Skin epidermis (tissue), 12 donors: Measurements from ENCODE around the gene ZNF775.
"Not testable (repeated sequence)": the region's sequence is repeated elsewhere in the genome, so short reads cannot be mapped to it uniquely, and the experiment has no call there.

ENCODE experiments used
- H3K27ac ChIP-seq, 21 experiments: fragments of 200-600 bp; sonication (generic) in 11 of 21; one replicate each; pipeline ENCODE4 v1.5.0; 2020; ENCODE audit warnings: mild to moderate bottlenecking in 3 of 21, inconsistent platforms in 2 of 21, moderate library complexity in 2 of 21
- H3K4me3 ChIP-seq, 7 experiments: fragments of 200-600 bp; sonication (generic) in 2 of 7; one replicate each; pipeline ENCODE4 v1.5.0; 2020; ENCODE audit warnings: inconsistent platforms in 2 of 7, mild to moderate bottlenecking in 2 of 7, moderate library complexity in 1 of 7

ZNF775 gene

DNA sequence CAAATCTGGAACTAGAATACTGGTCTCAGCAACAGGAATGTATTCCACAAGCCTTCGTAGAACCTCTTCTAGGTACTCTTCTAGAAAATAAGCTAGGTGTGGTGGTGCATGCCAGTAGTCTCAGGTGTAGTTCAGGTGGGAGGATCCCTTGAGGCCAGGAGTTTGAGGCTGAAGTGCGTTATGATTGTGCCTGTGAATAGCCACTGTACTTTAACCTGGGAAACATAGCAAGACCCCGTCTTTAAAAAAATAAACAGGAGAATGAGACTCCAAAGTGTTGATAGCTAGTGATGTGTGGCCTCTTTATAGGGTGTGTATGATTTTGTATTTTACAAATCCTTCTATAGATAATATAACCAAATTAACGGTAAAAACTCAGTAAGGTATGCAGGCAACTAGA is 1.5 kb upstream of the ZNF775 start:
- Histone ChIP-seq H3K4me3 (no peak overlapping the region), H3K27ac (peak overlapping the region in 14 of 21 experiments; percentile 82 to 98 (median 88))

DNA sequence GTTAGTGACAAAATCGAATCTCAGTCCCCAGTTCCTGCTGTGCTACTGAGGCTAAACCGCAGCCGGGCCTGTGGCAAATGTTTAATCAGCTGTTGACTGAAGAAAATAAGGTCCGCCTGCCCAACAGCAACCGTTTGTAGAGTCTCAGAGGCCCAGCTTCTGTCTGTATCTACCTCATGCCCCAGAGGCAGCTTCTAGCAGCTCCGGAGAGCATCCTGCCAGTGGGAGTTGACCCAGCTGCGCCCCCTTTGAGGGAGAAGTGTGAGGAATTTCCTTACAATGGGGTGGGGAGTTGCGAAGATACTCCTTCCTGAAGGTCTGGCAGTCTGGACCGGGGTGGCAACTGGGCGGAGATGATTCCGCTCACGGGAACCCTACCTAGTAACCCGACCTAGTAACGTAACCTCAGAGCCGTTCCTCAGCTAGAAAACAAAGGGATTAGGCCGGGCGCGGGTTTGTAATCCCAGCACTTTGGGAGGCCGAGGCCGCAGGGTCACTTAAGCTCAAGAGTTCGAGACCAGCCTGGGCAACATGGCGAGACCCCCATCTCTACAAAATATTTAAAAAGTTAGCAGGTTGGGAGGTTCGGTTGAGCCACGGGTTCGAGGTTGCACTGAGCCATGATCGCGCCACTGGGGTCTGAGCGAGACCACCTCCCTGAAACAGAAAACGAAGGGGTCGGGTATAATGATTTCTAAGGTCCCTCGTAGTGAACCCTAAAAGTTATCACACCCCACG is 846 bp upstream of the ZNF775 start:
- H3K4me3 ChIP-seq = peak overlapping the region; percentile 65 to 93 (median 82)
- H3K27ac ChIP-seq = peak overlapping the region; percentile 41 to 98 (median 86)

DNA sequence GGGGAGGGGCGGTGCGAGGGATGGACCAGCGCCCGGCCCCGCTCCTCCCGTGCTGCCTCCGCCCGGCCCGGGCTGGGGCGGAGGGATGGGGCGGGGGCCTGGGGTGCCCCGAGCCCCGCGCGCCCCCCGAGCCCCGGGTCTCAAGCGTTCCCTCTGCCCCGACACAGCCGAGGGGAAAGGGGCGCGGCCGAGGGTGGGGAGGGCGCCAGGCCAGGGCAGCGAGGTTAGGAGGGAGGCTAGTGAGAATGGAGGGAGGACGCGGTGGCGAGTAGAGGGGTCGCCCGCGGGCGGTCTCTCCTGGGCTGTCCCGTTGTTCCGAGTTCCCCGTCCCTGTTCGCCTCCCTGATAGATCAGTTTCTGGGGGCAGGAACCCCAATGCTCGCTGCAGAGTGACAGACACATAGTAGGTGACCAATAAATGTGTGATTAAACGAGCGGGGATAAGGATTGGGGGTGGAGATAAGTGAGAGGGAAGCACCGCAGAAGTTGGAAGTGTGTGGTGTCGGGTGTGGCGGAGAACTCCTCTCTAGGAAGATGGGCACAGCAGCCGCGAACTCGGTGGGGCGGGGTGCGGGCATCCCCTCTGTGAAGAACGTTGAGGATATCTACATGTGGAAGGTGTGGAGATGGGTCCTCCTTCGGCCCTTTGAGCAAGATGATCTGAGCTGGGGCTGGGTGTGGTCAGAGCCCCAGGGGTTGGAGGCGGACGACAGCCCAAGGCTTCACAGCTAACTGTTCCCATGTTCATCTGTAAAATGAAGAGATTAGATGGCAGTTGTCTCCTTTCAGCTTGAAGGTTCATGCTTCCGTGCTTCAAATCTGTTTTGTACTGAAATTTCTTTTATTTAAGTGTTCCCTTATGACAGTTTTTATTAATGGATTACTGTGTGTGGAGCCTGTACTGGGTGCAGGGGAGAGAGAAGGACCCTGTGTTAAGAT is 580 bp downstream of the ZNF775 start:
- H3K4me3 ChIP-seq = peak overlapping the region; percentile 65 to 93 (median 82)
- peak overlapping the region in 20 of 21 experiments; percentile 69 to 98 (median 86) for H3K27ac ChIP-seq

- peak overlapping the region in 2 of 7 experiments; percentile 68 to 88 for H3K4me3 ChIP-seq
- H3K27ac ChIP-seq = peak overlapping the region in 4 of 21 experiments; percentile 5 to 98 (median 90)
Measured at GRCh38 chr7:150380463-150380862, 1.3 kb downstream of the ZNF775 start.

GRCh38 chr7:150381096-150381495 is 2.0 kb downstream of the ZNF775 start:
- H3K4me3 ChIP-seq = no peak overlapping the region
- H3K27ac ChIP-seq = peak overlapping the region in 1 of 21 experiments; percentile 12

DNA sequence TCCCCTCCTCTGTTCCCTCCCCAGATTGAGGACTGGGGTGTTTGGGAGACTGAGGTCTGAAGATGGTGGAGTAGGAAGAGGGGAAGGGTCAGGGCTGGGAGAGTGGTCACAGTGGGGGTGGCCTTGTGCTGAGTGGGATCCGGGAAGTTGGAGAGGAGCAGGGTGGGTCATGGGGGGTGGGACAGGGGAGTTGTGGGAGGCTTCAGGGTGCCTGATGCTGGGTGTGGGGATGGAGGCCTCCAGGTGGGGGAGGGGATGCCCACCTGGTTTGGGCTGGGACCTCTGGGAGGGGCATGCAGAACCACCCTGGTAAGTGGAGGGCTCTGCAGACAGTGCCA is 2.6 kb downstream of the ZNF775 start:
- Histone ChIP-seq H3K4me3 (no peak overlapping the region), H3K27ac (no peak overlapping the region)

DNA sequence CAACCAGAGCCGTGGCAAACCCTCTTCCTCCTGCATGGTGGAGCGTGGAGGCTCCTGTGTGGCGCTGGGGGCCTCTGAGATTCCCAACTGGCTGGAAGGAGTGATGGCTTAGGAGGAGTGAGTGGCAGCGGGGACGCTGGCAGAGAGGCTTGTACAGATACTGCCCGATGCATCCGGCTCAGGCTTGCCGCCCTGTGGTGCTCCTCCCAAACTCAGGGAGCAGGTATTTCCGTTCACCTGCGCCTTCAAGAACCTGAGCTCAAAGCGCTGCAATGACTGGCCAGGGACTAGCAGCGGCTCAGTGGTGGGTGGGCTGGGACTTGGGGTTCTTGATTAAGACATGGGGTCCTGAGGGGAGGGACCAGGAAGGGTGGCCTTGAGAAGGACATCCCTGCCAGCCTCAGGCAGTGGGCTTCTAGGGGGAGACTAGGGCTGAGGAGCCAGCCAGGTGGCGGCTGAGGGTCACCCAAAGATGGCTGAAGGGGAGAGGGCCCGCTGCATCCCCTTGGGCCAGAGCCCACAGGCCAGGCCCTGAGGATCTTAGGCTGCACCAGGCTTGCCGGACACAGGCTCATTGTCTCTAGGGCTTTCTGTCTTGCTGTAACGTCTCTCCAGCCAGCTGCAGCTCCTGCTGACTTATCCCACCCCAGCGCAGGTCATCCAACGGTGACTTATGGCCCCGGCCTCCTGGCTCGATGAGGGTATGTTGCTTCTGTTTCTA is 3.2 kb downstream of the ZNF775 start:
- no peak overlapping the region for H3K27ac ChIP-seq
- H3K4me3 ChIP-seq = no peak overlapping the region

DNA sequence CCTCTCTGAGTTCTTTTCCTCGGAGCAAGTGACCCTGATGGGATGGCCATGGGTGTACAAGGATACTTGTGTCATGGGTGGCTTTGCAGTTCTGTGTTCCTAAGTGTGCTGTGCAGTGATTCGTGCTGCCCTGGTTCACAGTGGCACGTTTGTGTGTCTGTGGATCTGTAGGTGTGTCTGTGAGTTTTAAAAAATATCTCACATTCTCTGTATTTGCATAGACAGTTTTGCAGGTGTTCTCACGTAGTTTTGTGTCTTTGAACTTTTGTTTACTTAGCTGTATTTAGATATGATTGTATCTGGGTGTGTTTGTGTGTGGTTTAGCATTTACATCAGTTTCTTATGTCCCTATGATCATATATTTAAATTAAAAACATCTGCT is 3.7 kb downstream of the ZNF775 start:
- H3K27ac ChIP-seq = no peak overlapping the region
- no peak overlapping the region for H3K4me3 ChIP-seq

GRCh38 chr7:150383710-150384397 is 4.7 kb downstream of the ZNF775 start:
- peak overlapping the region in 4 of 21 experiments; percentile 30 to 52 (median 43) for H3K27ac ChIP-seq
- H3K4me3 ChIP-seq = no peak overlapping the region

- no peak overlapping the region for H3K4me3 ChIP-seq
Measured at GRCh38 chr7:150384406-150385301, 5.5 kb downstream of the ZNF775 start.

DNA sequence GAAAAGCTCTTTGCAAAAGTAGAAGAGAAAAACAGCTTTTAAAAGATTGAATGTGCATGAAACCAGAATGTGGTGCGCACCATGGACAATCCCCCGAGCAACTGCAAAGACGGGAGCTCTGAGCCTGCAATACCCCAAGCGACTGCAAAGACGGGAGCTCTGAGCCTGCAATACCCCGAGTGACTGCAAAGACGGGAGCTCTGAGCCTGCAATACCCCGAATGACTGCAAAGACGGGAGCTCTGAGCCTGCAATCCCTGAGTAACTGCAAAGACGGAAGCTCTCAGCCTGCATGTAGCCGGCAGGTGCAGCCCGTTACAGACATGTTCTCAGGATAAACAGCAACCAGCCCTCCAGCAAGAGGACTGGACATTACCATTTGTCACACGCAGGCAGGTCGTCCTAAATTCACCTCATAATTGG is 6.2 kb downstream of the ZNF775 start:
- H3K27ac ChIP-seq = no peak overlapping the region

More at GRCh38 chr7:150384406-150385301, 5.5 kb downstream of the ZNF775 start:
- peak overlapping the region in 4 of 21 experiments; percentile 30 to 52 (median 37) for H3K27ac ChIP-seq

DNA sequence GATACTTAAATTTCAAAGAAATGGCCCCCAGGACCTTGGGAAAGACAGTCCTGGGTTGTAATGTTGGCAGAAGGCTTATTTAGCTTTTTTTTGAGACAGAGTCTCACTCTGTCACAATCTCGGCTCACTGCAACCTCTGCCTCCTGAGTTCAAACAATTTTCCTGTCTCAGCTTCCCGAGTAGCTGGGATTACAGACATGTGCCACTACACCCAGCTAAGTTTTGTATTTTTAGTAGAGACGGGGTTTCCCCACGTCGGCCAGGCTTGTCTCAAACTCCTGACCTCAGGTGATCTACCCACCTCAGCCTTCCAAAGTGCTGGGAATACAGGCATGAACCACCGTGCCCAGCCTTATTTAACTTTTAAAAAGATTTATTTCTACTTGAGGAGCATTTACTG is 6.8 kb downstream of the ZNF775 start:
- H3K4me3 ChIP-seq, H3K27ac ChIP-seq: not testable (repeated sequence)

More for the DNA sequence above, 6.2 kb downstream of the ZNF775 start:
- H3K4me3 ChIP-seq = no peak overlapping the region

- no peak overlapping the region for H3K27ac ChIP-seq
- H3K4me3 ChIP-seq = no peak overlapping the region
Measured at GRCh38 chr7:150388306-150388705, 9.2 kb downstream of the ZNF775 start.

GRCh38 chr7:150388709-150389531 is 9.8 kb downstream of the ZNF775 start:
- Histone ChIP-seq H3K4me3 (no peak overlapping the region), H3K27ac (no peak overlapping the region)

DNA sequence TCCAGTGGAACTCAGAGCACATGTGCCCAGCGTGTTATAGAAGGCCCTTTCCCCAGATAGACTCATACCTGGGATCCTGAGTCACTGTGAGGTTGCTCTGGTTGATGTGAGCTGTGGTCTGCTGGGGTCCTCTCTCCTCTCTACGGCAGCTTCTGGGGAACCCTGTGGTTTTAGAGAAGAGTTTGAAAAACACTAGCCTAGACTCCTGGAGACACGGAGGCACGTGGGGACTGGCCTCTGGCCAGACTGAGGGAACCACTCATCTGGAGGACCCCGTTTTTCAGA is 10.3 kb downstream of the ZNF775 start:
- Histone ChIP-seq H3K4me3 (no peak overlapping the region), H3K27ac (no peak overlapping the region)

DNA sequence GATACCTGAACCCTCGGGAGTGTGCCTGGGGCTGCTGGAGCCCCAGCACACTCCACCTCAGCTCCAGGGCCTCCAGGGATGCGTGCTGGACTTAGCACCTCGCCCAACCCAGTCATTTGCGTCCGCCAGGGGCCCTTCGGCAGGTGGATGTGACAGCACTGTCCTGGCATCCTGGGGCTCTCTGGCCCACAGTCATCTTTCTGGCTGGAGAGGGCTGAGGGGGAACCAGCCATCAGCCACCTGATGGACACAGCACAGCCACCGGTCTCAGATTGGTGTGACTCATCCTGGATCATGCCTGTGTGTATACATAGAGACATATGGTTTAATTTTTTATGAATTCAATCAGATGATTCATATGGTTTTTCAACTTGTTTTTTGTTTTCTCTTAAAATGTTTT is 11.1 kb downstream of the ZNF775 start:
- no peak overlapping the region for H3K27ac ChIP-seq
- no peak overlapping the region for H3K4me3 ChIP-seq

DNA sequence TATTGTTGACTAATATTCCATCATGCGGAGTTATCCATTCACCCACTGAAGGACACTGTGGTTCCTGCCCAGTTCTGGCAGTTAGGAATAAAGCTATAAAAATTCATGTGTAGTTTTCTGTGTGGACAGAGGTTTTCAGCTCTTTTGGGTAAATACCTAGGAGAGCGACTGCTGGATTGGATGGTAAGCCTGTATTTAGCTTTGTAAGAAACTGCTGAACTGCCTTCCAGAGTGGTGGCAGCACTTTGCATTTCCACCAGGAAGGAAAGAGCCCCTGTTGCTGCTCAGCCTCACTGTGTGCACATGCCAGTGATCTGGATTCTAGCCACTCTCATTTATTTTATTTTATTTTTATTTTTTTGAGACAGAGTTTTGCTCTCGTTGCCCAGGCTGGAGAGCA is 14.2 kb downstream of the ZNF775 start:
- Histone ChIP-seq H3K27ac (no peak overlapping the region), H3K4me3 (no peak overlapping the region)

GRCh38 chr7:150396426-150396825 is 17.3 kb downstream of the ZNF775 start:
- Histone ChIP-seq H3K4me3 (no peak overlapping the region), H3K27ac (no peak overlapping the region)
